ENCODE data around the gene ADIG.

ADIG gene

GRCh38 chr20:38581013-38581412 lies at the start of gene ADIG:
TSS of gene ADIG (plus strand) at chr20:38581197. CDS start at chr20:38581251, 54 bp downstream.
- DNase-seq, result no peak

GRCh38 chr20:38534756-38535155 lies 46.2 kb upstream of the ADIG start:
- DNase-seq, result no peak

- DNase-seq, result no peak
Observed at GRCh38 chr20:38536310-38536709, 44.7 kb upstream of the ADIG start.

- DNase-seq, result no peak
Observed at GRCh38 chr20:38537176-38537575, 43.8 kb upstream of the ADIG start.

- no peak for DNase-seq
Observed at GRCh38 chr20:38538789-38539188, 42.2 kb upstream of the ADIG start.

- no peak for DNase-seq
Observed at GRCh38 chr20:38543014-38543906, 37.7 kb upstream of the ADIG start.

- DNase-seq, result no peak
Observed at GRCh38 chr20:38545771-38546170, 35.2 kb upstream of the ADIG start.

- DNase-seq, result no peak
Observed at GRCh38 chr20:38547288-38548085, 33.5 kb upstream of the ADIG start.

GRCh38 chr20:38548356-38549083 lies 32.5 kb upstream of the ADIG start:
- DNase-seq, result no peak

- DNase-seq, result no peak
Observed at GRCh38 chr20:38550274-38550673, 30.7 kb upstream of the ADIG start.

GRCh38 chr20:38551056-38551626 lies 29.9 kb upstream of the ADIG start:
- no peak for DNase-seq

GRCh38 chr20:38554986-38555385 lies 26.0 kb upstream of the ADIG start:
- DNase-seq, result no peak

- DNase-seq, result no peak
Observed at GRCh38 chr20:38555395-38555794, 25.6 kb upstream of the ADIG start.

GRCh38 chr20:38557174-38557573 lies 23.8 kb upstream of the ADIG start:
- no peak for DNase-seq

GRCh38 chr20:38558596-38559360 lies 22.2 kb upstream of the ADIG start:
- no peak for DNase-seq

GRCh38 chr20:38559764-38560163 lies 21.2 kb upstream of the ADIG start:
- no peak for DNase-seq

- no peak for DNase-seq
Observed at GRCh38 chr20:38563802-38564431, 17.1 kb upstream of the ADIG start.

- no peak for DNase-seq
Observed at GRCh38 chr20:38564680-38565079, 16.3 kb upstream of the ADIG start.

- DNase-seq, result no peak
Observed at GRCh38 chr20:38566036-38566598, 14.9 kb upstream of the ADIG start.

- no peak for DNase-seq
Observed at GRCh38 chr20:38569747-38570525, 11.1 kb upstream of the ADIG start.

Measured in NCI-H446 treated with DMSO at 0.1 percent for 48 hours (cell line).